ENCODE data around the gene PRSS3.

DNA sequence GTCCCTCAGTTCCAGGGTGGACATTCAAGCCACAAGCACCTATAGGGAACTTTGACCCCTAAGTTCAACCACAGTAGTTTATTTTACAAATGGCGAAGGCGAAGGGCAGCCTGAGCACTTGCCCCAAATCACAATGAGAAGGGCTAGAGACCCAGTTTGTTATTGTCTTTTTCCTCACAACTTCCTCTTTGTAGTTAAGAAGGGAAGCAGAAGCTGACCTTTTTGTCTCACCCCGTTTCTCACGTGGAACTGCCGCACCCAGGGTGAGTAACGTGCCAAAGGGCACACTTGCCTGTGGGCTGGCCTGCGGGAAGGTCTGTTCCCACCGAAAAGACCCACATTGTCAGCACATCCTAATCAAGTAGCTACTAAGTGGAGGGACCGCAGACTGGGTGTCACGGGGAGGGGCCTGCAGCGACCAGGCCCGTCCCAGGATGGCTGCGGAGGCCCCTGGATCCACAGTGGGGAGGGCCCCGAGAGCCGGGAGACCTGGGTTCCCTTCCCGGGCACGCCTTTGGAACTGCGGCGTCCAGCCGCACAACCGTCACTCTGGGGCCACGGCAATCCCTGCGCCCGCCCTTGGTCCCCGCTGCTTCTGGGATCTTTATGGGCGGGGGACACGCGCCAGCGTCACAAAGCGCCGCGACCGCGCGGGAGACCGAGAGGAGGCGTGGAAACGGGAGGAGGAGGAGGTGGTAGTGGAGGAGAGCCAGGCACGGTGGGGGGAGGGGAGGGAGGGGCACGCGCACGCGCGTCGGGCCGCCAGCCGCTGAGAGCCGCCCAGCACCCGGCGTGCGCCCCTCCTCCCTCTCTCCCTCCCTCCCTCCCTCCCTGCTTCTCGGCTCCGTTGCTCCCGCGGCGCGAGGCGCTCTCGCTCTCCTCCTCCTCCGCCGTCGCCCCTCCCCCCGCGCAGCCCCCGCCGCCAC lies 21.2 kb downstream of the PRSS3 start, which contains the start of gene UBE2R2:
- TF ChIP-seq, protein P1, sequence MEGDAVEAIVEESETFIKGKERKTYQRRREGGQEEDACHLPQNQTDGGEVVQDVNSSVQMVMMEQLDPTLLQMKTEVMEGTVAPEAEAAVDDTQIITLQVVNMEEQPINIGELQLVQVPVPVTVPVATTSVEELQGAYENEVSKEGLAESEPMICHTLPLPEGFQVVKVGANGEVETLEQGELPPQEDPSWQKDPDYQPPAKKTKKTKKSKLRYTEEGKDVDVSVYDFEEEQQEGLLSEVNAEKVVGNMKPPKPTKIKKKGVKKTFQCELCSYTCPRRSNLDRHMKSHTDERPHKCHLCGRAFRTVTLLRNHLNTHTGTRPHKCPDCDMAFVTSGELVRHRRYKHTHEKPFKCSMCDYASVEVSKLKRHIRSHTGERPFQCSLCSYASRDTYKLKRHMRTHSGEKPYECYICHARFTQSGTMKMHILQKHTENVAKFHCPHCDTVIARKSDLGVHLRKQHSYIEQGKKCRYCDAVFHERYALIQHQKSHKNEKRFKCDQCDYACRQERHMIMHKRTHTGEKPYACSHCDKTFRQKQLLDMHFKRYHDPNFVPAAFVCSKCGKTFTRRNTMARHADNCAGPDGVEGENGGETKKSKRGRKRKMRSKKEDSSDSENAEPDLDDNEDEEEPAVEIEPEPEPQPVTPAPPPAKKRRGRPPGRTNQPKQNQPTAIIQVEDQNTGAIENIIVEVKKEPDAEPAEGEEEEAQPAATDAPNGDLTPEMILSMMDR (conservative IDR thresholded peaks at IDR 0.05 in 1 of 2, IDR thresholded peaks at IDR 0.05 in 1 of 2; ENCODE audit: low read depth in 1 of 2, low read length in 2 of 2) = no peak
- TF ChIP-seq EZH2 (IDR thresholded peaks at IDR 0.05; ENCODE audit: low read length, missing control alignments) = no peak
